Calu3 (cell line): ENCODE measurements around the gene EPB41L5. TPM values are rescaled to one million over a fixed set of nuclear protein-coding genes. Genes with fewer than 3 reads are reported as not detected.

Experiments
- BruUV-seq: library from RNA; stranded (reverse); fragments of 400-500 nt; replicated peaks from 2 replicates; lab custom pipeline; 2021; lab: Mats Ljungman, UMichigan
- CTCF ChIA-PET: fragments of 300-600 bp; sonication (Branson Sonifier 250); formaldehyde crosslinking; loops from one replicate; lab custom pipeline; 2022; ENCODE audit warnings: antibody characterized with exemption; lab: Charles Lee
- DNase-seq: peaks from one replicate; pipeline ENCODE4 v3.0.0; 2022
- H3K27ac Mint-ChIP-seq: one replicate; pipeline ENCODE4 v1.8.0; 2022; ENCODE audit warnings: mixed read lengths; ENCODE audit not compliant: unreplicated experiment
- H3K27me3 Mint-ChIP-seq: one replicate; pipeline ENCODE4 v1.8.0; 2022; ENCODE audit warnings: mixed read lengths; ENCODE audit not compliant: unreplicated experiment
- H3K36me3 Mint-ChIP-seq: one replicate; pipeline ENCODE4 v1.8.0; 2022; ENCODE audit warnings: mild to moderate bottlenecking, moderate library complexity, mixed read lengths; ENCODE audit not compliant: insufficient read depth, unreplicated experiment
- H3K4me1 Mint-ChIP-seq: one replicate; pipeline ENCODE4 v1.8.0; 2022; ENCODE audit warnings: mild to moderate bottlenecking, low read depth, mixed read lengths; ENCODE audit not compliant: unreplicated experiment
- H3K4me3 Mint-ChIP-seq: one replicate; pipeline ENCODE4 v1.8.0; 2022; ENCODE audit warnings: mild to moderate bottlenecking, low read depth, moderate library complexity, mixed read lengths; ENCODE audit not compliant: unreplicated experiment
- H3K9me3 Mint-ChIP-seq: one replicate; pipeline ENCODE4 v1.8.0; 2022; ENCODE audit warnings: low read depth, mixed read lengths; ENCODE audit not compliant: unreplicated experiment
- intact Hi-C: fragments of 100-400 bp; cut with micrococcal nuclease; formaldehyde crosslinking; loops from one replicate; pipeline ENCODE4 v1.10.0; 2022; ENCODE audit not compliant: unreplicated experiment
- total RNA-seq: library from RNA; stranded (reverse); gene quantifications from 2 replicates; pipeline ENCODE4 v1.2.3, GENCODE V29; 2022
- TF ChIP-seq, protein P1 (sequence below): fragments of 200-600 bp; IDR thresholded peaks from one replicate; pipeline ENCODE4 v1.8.0; 2022; ENCODE audit warnings: antibody characterized with exemption; ENCODE audit not compliant: unreplicated experiment

EPB41L5 gene
- total RNA-seq, 1 experiment from 2014 or later, result 27.7 TPM

DNA sequence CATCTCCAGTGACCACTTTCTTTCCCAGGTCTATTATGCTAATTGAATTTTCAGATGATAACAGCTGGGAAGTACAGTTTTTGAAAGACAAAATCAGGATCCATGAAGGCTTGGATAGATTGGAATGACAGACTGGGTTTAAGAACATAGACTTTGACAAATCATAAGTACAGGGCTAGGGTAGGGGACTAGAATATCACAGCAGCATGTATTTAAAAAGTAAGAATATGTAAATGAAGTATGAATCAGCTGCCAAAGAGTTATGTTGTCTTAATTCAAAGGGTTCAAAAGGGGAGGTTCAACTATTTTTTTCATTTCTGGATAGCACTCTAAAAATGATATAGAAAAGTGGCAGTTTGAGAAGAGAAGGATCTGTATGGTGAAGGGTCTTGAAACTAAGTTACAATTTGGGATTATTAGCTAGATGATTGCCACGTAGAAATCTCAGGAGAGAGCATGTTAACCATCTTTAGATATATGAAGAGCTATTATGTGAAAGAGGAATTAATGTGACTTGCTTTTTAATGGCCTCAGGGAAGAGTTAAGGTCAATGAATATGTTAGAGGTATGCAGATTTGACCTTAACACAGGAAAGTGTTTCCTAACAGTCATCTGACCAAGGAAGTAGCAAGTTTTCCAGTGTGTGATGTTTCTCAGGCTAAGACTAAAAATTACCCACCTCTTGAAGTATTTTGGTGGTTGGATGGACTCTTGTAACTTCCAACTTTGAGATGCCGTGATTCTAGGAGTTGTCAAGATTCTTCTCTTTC is 128.6 kb downstream of the EPB41L5 start:
- no peaks in the 10 kb centered on the region for H3K27me3 Mint-ChIP-seq
- H3K36me3 Mint-ChIP-seq, result no peaks in the 10 kb centered on the region
- H3K9me3 Mint-ChIP-seq, result no peaks in the 10 kb centered on the region
- TF ChIP-seq, protein P1, sequence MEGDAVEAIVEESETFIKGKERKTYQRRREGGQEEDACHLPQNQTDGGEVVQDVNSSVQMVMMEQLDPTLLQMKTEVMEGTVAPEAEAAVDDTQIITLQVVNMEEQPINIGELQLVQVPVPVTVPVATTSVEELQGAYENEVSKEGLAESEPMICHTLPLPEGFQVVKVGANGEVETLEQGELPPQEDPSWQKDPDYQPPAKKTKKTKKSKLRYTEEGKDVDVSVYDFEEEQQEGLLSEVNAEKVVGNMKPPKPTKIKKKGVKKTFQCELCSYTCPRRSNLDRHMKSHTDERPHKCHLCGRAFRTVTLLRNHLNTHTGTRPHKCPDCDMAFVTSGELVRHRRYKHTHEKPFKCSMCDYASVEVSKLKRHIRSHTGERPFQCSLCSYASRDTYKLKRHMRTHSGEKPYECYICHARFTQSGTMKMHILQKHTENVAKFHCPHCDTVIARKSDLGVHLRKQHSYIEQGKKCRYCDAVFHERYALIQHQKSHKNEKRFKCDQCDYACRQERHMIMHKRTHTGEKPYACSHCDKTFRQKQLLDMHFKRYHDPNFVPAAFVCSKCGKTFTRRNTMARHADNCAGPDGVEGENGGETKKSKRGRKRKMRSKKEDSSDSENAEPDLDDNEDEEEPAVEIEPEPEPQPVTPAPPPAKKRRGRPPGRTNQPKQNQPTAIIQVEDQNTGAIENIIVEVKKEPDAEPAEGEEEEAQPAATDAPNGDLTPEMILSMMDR, result no peak
- no peak for DNase-seq
- BruUV-seq, result no TSS peak
- no peaks in the 10 kb centered on the region for H3K4me1 Mint-ChIP-seq
- H3K4me3 Mint-ChIP-seq, result no peak overlapping the region
- CTCF ChIA-PET, result no interaction called here
- intact Hi-C loops, result no loop called here
- no peak overlapping the region for H3K27ac Mint-ChIP-seq

DNA sequence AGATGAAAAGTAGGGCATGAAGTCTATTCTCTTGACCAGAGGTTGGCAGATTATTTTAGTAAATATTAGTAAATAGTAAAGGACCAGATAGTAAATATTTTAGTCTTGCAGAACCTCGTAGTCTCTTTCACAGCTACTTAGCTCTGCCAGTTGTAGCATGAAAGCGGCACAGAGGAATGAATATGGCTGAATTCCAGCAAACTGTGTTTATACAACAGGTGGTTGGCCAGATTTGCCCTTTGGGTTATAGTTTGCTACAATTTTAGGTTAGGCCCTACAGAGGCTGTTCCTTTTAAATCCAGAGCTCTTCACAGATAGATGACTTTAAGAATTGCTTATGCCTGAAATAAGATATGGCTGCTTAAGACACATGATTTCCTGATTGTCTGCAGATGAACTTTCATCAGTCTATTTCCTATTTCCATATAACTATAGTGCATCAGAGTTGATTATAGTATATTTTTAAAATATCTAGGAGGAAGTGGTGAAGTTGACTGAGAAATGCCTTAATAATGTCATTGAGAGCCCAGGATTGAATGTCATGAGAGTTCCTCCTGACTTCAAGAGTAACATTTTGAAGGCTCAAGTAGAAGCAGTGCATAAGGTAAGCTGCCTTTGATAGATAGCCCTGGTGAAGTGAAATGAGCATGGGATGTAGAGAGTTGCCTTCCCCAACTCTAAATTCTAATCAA is 129.8 kb downstream of the EPB41L5 start:
- CTCF ChIA-PET, result no interaction called here
- TF ChIP-seq, protein P1, result no peak
- Mint-ChIP-seq H3K27ac (no peak overlapping the region), H3K4me3 (no peak overlapping the region), H3K9me3 (no peaks in the 10 kb centered on the region), H3K36me3 (no peaks in the 10 kb centered on the region), H3K4me1 (no peaks in the 10 kb centered on the region), H3K27me3 (no peaks in the 10 kb centered on the region)
- BruUV-seq, result no TSS peak
- intact Hi-C loops, result no loop called here
- DNase-seq, result no peak

DNA sequence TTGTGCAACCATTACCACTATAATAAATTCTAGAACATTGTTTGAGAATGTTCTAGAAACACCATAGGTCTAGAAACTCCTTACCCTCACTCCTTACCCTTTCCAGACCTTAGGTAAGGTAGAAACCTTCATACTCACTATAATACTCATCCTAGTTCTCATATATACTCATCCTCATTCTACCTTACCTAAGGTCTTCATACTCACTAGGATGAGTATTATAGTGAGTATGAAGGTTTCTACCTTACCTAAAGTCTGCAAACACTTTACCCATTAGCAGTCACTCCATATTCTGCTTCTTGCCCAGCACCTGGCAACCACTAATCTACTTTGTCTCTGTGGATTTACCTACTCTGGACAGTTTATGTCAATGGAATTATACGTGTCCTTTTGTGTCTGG is 135.4 kb downstream of the EPB41L5 start:
- Mint-ChIP-seq H3K27ac (no peak overlapping the region), H3K4me1 (no peaks in the 10 kb centered on the region), H3K27me3 (no peaks in the 10 kb centered on the region), H3K4me3 (no peak overlapping the region), H3K9me3 (peaks cover 3% of the 10 kb centered on the region), H3K36me3 (no peaks in the 10 kb centered on the region)
- CTCF ChIA-PET, result no interaction called here
- intact Hi-C loops, result no loop called here
- no TSS peak for BruUV-seq
- DNase-seq, result no peak
- TF ChIP-seq, protein P1, result no peak

DNA sequence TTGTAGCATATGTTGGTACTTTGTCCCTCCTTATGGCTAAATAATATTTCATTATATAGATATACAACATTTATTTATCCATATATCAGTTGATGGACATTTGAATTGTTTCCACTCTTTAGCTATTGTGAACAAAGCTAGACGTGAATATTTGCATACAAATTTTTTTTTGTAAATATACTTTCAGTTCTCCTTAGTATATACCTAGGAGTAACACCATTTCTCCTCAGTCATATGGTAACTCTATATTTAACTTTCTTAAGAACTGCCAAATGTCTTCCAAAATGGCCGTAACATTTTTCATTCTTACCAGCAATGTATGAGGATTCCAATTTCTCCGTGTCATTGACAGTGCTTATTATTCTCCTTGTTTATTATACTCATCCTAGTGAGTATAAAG is 135.8 kb downstream of the EPB41L5 start:
- H3K4me1 Mint-ChIP-seq, result no peaks in the 10 kb centered on the region
- no peak for DNase-seq
- no peaks in the 10 kb centered on the region for H3K36me3 Mint-ChIP-seq
- H3K9me3 Mint-ChIP-seq, result peaks cover 3% of the 10 kb centered on the region
- no peak overlapping the region for H3K27ac Mint-ChIP-seq
- BruUV-seq, result no TSS peak
- H3K4me3 Mint-ChIP-seq, result no peak overlapping the region
- H3K27me3 Mint-ChIP-seq, result no peaks in the 10 kb centered on the region
- intact Hi-C loops, result no loop called here
- CTCF ChIA-PET, result no interaction called here
- TF ChIP-seq, protein P1, result no peak
